GM19238 (cell line): ENCODE measurements around the gene TMA7B.

Experiments
- DNase-seq: peaks from one replicate; pipeline ENCODE4 v3.0.0; 2011; ENCODE audit warnings: low spot score; ENCODE audit not compliant: insufficient read length

TMA7B gene

DNA sequence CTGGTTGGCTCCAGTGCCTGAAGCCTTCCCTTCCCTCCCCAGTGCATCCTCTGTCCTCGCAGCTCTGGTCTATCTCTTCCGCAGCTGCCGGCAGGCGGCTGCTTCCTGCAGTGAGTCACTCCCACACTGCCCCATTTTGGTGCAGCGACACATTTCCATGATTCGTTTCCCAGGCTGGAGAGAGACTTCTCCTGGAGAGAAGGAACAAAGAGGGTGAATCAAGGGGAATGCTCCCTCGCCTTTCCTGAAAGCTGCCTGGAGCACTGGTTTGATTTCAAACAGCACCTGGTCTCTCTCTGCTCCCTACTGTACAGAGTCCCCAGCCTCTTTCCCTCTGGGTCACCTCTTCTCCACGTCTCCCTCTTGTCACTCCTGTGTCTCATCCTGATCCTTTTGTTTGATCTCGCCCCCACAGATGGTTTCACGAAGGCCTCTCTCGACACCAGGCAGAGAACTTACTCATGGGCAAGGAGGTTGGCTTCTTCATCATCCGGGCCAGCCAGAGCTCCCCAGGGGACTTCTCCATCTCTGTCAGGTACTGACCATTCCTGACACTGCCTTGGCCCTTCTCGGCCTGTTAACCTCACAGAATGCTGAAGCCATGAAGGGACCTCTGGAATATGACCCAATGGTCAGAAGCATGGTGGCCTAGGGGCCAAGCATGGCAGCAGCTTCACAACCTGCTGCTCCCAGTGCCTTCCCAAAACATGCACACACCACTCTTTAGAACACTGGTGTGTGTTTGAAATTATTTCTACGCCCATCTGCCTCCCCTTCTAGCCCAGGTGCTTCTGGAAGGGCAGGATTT, at the start of gene TMA7B:
Gene TMA7B, plus strand, starts transcription at position 758 of the 808 bp plus-strand sequence. CDS start 3,978 bp downstream, outside the sequence.
- no peak for DNase-seq

DNA sequence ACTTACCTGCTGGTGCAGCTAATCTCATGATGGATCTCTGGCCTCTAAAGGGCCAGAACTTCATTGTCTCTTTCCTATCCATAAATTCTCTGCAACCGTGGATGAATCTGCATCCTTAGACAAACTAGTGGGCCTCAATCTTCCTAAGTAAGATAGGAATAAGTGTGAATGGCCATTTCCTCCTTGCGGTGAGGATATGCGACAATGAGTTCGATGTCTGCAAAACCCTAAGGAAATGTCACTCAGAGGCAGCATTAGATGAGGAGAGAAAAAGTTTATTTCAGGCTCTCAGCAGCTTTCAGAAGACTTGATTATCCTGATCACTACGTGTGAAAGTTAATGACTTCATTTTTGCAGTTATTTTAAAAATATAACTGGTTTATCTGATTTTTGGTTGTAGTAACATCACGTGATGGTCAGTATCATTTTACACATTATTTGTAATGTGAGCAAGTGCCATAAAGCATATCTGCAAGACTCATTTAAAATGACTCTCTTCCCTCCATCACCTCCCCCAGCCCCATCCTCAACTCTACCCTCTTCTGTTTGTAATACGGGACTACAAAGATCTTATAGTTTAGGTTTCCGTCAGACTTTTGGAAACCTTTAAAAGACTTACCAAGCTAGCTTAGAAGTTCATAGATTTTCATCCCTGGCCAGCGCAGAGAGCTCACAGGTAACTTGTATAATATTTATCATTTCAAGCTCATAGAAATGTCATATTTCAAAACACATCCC, 49.2 kb upstream of the TMA7B start:
- DNase-seq = no peak

GRCh38 chr22:39913321-39913720, 46.9 kb upstream of the TMA7B start:
- no peak for DNase-seq

DNA sequence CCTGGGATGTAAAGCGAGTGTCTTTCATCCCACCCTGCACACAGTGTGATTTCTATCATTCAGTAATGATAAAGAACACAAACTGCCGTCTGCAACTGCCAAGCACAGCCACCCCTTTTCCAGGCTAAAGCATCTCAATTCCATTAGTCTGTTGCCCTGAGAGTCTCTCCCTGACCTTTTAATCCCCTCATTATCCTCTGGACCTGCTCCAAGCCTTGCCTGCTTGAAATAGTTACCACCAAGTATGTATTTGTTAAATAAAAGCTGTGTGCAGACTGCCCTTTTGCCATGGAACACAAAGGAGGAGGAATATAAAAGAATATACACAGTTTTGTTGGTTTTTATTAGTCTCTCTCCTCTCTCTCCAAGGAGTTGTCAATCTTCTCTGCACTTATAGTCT, 46.3 kb upstream of the TMA7B start:
- DNase-seq = no peak

- no peak for DNase-seq
Observed at GRCh38 chr22:39914584-39914983, 45.6 kb upstream of the TMA7B start.

DNA sequence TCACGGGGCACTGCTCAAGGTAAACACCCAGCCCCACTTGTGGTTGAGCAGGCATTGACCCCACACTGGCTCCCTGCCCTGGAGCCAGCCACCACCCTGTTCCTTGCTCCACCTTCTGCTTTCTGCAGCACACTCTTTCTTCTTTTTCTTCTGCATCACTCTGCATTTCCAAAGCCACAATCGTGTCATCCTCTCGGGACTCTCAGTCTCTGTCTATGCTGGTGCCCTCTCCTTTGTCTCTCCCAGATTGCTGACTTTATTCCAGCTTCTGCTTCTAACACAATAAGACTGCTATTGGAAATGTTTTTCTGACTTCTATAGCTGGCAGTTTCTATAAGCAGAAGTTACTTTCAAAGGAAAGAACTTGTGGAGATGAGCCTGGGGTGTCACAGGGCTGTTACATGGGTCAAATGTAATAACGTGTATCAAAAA, 44.9 kb upstream of the TMA7B start:
- no peak for DNase-seq

DNA sequence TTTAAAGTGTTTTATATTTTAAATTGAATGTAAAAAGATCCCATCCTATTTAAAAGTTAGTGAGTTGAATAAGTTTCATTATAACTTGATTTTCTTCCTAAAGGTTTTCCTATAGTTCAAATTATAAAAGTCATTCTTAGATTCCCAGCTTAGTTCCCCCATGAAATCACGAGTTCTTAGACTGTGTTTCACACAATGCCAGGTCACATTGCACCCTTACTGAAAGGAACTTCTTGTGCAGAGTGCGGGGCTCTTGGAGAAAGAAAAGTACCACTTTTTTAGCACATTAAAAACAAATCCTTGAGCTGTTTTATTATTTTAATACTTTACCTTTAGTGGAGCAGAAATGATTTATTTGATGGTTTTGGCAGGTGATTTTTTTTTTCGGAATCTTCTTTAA, 43.7 kb upstream of the TMA7B start:
- no peak for DNase-seq

DNA sequence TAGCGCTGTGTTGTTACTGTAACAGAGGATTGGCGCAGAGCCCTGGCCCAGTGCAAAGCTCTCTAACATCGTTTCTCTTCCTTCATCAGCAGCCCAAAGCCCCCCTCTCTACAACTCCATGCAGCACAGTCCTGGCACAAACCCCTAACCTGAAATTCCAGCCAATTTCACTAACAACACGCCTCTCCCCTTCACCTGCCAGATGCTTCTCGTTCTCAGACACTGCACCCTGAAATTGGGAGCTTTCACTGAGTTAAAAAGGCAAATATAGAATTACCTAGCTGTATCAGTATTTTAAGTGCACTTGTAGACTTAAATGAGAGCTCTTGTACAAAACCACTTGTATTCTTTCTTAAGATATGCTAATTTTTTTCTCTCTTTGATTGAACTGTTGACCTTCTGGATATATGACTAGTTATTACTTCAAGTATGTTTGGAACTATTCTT, 43.0 kb upstream of the TMA7B start:
- DNase-seq = no peak

DNA sequence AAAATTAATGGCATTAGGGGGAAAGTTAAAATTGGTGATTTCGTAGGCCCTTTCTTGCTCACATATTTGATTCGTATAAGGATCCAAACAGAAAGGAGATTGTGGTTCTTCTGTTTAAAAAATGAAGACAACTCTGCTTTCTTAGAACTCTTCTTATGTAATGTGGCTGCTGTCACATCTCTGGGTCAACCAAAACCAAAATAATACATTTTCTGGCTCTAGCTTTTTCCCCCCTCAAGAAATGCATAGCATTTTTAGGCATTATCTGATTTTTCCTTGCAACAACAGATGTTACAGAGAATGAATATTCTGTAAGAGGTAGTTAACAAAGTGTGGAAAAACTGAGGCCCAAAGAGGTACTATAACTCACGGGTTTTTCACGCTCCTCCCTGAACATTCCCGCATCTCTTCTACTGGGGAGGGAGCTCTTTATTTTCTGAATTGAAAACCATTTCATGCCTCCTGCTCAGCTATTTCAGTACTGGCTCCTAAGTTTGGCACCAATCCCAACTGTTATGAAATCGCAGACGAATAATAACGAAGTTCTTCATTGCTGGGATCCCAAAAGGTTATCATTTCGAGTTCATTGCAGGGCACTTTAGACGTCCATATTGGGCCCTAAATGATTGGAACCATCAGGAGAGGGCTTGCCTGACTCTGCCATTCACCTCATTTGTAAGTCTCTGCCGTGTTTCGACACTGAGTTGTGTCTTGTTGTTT, 42.3 kb upstream of the TMA7B start:
- DNase-seq = no peak

DNA sequence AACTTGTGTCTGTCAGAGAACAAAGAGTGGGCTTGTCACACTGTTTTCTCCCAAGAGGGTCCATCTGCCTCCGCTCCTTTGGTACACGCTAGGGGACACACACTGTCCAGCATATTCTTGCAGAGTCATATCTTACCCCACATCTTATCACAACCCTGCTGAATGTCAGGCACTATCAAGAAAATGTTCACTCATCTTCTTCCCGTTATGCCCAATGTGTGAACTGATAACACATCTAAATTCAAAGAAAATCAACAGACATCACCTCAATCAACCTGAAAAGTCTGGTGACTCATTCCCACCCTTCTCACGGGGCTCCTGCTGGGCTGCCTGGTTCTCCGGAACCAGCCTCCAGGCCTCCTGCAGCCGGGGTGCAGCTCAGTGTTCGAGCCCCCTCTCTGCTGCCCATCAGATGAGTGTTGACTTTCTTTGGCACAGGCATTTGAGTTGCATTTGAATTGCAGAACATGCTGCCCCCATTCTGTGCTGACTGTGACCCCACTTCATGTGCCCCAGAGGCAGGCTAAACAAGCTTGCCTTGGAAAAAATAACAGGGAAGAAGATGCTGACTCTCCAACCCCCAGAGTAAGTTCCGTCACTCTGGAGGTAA, 40.0 kb upstream of the TMA7B start:
- no peak for DNase-seq

DNA sequence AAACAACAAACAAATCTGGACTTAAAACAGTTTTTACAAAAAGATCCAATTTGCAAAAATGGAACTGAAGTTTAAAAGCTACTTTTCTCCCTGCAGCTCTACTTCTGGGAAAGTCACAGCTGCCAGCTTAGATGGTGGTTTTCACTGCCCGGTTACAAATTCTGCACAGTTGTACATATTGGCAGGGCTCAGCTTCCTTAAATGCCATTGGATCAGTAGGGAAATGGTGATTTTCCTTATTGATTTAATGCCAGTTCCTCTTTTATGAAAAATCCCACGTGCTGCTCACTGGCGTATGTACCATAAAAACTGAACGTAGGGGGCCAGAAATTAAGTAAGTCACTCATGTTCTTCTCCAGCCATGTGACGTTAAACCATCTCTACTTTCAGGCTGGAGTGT, 36.5 kb upstream of the TMA7B start:
- DNase-seq = no peak

- no peak for DNase-seq
Observed at GRCh38 chr22:39924286-39924685, 35.9 kb upstream of the TMA7B start.

DNA sequence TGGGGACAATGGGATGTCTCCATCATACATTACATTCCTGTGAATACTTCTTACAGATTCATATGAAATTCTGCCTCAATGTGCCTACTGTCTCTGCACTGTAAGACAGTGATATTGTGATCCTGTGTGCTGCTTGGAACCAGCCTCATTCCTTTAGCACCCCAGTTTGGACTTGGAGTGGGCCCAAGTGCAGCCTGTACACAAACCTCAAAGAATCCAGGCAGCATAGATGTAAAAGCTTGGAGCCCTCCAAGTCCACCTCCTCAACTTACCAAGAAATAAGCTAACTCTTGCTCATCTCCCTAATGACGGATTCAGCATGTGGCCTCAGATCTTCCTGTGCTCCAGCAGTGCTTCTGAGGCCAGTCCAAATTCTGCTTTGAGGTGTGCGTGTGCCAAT, 34.9 kb upstream of the TMA7B start:
- no peak for DNase-seq

DNA sequence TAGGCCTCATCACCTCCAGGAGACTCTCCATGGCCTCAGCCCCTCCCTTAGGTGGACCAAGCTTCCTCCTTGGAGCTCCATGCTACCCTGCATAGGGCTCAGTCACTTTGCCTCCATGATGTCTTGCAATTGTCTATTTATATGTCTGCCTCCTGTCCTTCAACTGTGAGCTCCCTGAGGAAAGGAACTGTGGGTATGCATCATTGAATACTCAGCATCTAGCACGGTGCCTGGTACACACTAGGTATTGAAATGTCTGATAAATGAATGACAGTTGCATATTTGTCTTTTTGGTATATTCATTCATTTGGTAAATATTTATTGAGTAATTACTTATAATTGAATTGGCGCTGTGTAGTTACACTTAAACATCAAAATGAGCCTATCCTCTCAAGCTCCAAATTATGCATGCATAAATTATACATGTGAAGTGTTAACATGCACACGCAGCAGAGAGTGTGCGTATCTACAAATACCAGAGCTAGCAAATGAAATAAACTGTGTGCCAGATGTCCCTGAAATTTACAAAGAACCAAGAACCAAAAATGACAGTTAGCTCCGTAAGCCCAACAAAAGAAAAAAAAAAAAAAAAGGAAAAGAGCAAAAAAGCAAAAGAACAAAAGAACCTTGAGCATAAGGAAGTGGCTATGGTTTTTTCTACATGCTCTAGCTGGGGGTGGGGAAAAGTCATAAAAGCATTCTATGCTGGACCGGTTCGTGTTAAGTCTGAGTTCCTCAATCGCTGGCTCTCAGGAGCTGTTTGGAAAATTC, 34.1 kb upstream of the TMA7B start:
- DNase-seq = no peak

GRCh38 chr22:39926753-39927152, 33.4 kb upstream of the TMA7B start:
- no peak for DNase-seq

- no peak for DNase-seq
Observed at GRCh38 chr22:39927544-39927943, 32.7 kb upstream of the TMA7B start.

DNA sequence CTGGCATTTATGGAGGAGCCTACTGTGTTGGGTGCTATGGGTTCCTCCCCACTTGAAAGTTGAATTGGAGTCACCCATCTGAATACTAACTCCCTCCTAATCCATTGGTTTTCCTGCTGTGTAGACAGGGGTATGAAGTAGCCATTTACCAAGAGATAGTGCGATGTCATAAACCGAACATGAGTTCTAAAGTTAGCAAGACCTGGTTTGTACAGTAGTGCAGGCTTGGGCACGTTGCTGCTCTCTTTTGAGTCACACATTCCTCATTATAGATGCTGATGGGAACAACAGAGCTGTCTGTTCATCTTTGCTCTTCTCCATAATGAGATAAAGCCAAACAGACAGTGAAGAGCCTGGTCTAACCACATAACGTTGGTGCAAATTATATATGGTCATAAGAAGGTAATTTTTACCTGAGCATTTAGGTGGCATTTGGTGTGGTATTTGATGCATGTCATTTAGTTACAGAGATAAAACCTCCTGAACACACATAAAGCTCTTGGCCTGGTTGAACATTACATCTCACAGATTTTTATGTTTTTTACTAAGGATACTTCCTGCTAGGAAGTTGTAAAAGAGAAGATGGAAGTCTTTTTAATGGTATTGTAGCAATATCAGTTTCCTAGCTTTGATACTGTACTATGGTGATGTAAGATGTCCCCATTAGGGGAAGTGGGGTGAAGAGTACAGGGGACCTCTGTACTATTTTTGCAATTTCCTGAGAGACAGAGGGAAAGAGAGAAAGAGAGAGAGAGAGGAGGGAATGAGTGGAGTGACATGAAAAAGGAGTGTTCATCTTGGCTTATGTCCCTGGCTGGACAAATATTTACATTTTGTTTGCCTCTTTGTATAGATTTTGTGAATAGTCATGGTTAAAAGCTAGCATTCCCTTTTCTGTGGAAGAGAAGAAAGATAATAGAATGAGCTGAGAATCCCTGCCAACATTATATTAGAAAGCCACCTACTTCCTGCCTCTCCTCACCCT, 31.4 kb upstream of the TMA7B start:
- DNase-seq = no peak

- no peak for DNase-seq
Observed at GRCh38 chr22:39931251-39931650, 28.9 kb upstream of the TMA7B start.

GRCh38 chr22:39932166-39932565, 28.0 kb upstream of the TMA7B start:
- no peak for DNase-seq
